Gastrocnemius medialis (tissue), 4 donors: ENCODE results near the gene HOXA5.

Experiments used
- POLR2A ChIP-seq, 2 donors: fragments of 450-650 bp; IDR thresholded peaks; one replicate each; pipeline ENCODE4 v1.6.1; 2017; ENCODE audit warnings: antibody characterized with exemption in 2 of 2, mild to moderate bottlenecking in 2 of 2, moderate library complexity in 2 of 2
- TF ChIP-seq, protein P1 (sequence below), 5 experiments: fragments of 450-650 bp in 3 of 5; fragments of 200-600 bp in 2 of 5; sonication (generic) in 2 of 5; IDR thresholded peaks in 4 of 5; conservative IDR thresholded peaks in 1 of 5; 1 replicate in 4 of 5; 2 replicates in 1 of 5; pipeline ENCODE4 v1.5.1; 2016 to 2019; ENCODE audit warnings: antibody characterized with exemption in 5 of 5, mild to moderate bottlenecking in 3 of 5, moderate library complexity in 3 of 5

DNA sequence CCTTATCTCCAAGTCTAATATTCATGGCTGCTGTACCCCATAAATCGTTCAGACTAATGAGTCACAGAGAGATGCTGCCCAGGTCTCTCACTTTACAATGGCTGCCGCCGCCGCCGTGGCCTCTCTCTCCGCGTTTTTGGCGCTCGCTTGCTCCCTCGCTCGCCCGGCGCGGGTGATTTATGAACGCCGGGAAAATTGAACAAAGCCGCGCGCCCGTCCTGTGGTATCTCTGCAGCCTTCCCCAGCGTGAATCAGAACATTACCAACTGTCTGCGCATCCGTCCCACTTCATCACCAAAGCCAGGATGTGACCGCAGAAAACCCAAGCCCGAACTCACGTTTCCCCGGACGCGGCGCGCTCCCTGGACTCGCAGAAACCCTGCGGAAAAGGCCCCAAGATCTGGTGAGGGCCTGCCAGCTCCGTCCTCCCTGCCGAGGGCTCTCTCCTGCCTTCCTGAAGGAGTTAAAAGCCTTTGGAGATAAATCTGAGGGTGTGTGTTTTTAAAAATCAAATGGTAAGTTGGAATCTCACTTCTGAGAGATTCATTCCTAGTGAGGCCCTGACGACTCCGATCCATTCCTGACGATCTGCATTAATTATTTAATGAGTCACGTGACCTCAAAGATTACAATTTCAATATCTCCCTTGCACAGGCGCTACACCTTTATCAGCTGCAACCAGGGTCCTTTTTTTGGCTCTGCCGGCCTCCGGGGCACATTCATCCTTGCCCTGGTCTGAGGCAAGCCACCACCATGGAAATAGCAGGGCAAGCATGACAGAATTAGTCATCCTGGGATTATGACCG lies 19.2 kb downstream of the HOXA5 start:
- TF ChIP-seq, protein P1, sequence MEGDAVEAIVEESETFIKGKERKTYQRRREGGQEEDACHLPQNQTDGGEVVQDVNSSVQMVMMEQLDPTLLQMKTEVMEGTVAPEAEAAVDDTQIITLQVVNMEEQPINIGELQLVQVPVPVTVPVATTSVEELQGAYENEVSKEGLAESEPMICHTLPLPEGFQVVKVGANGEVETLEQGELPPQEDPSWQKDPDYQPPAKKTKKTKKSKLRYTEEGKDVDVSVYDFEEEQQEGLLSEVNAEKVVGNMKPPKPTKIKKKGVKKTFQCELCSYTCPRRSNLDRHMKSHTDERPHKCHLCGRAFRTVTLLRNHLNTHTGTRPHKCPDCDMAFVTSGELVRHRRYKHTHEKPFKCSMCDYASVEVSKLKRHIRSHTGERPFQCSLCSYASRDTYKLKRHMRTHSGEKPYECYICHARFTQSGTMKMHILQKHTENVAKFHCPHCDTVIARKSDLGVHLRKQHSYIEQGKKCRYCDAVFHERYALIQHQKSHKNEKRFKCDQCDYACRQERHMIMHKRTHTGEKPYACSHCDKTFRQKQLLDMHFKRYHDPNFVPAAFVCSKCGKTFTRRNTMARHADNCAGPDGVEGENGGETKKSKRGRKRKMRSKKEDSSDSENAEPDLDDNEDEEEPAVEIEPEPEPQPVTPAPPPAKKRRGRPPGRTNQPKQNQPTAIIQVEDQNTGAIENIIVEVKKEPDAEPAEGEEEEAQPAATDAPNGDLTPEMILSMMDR (IDR thresholded peaks at IDR 0.05 in 4 of 5, conservative IDR thresholded peaks at IDR 0.05 in 1 of 5) = no peak
- TF ChIP-seq POLR2A (IDR thresholded peaks at IDR 0.05) = no peak
